ENCODE measurements around the gene ZNF784.

Gene ZNF784

GRCh38 chr19:55658846-55659459 lies 34.6 kb upstream of the ZNF784 start:
- in situ Hi-C loops (cut with HindIII; ENCODE audit: low pct_ligation_motif_present, low pct_unique_long_range_greater_than_20kb, low sequenced_read_pairs): no loop called here

GRCh38 chr19:55656988-55657747 lies 32.8 kb upstream of the ZNF784 start:
- in situ Hi-C loops (cut with HindIII; ENCODE audit: low pct_ligation_motif_present, low pct_unique_long_range_greater_than_20kb, low sequenced_read_pairs): no loop called here
- DNase-seq: no peak

More at GRCh38 chr19:55658846-55659459, 34.6 kb upstream of the ZNF784 start:
- DNase-seq: no peak

GRCh38 chr19:55656552-55656951 lies 32.2 kb upstream of the ZNF784 start:
- in situ Hi-C loops (cut with HindIII; ENCODE audit: low pct_ligation_motif_present, low pct_unique_long_range_greater_than_20kb, low sequenced_read_pairs): no loop called here
- DNase-seq: no peak

- DNase-seq: no peak
- in situ Hi-C loops (cut with HindIII; ENCODE audit: low pct_ligation_motif_present, low pct_unique_long_range_greater_than_20kb, low sequenced_read_pairs): no loop called here
Measured at GRCh38 chr19:55655648-55656040, 31.3 kb upstream of the ZNF784 start.

GRCh38 chr19:55654868-55655647 lies 30.7 kb upstream of the ZNF784 start, which contains the start of gene U2AF2:
TSS of gene U2AF2 (plus strand) at chr19:55655035. CDS start at chr19:55655105, 70 bp downstream.
- peak; percentile 75 for DNase-seq
- in situ Hi-C loops (cut with HindIII; ENCODE audit: low pct_ligation_motif_present, low pct_unique_long_range_greater_than_20kb, low sequenced_read_pairs): no loop called here

- in situ Hi-C loops (cut with HindIII; ENCODE audit: low pct_ligation_motif_present, low pct_unique_long_range_greater_than_20kb, low sequenced_read_pairs): no loop called here
- peak; percentile 98 for DNase-seq
Measured at GRCh38 chr19:55654323-55654867, 30.0 kb upstream of the ZNF784 start.

- in situ Hi-C loops (cut with HindIII; ENCODE audit: low pct_ligation_motif_present, low pct_unique_long_range_greater_than_20kb, low sequenced_read_pairs): no loop called here
- DNase-seq: peak; percentile 97
Measured at GRCh38 chr19:55653651-55654322, 29.4 kb upstream of the ZNF784 start.

- no peak for DNase-seq
- in situ Hi-C loops (cut with HindIII; ENCODE audit: low pct_ligation_motif_present, low pct_unique_long_range_greater_than_20kb, low sequenced_read_pairs): no loop called here
Measured at GRCh38 chr19:55652311-55653128, 28.2 kb upstream of the ZNF784 start.

- DNase-seq: no peak
- in situ Hi-C loops (cut with HindIII; ENCODE audit: low pct_ligation_motif_present, low pct_unique_long_range_greater_than_20kb, low sequenced_read_pairs): no loop called here
Measured at GRCh38 chr19:55651236-55651635, 26.9 kb upstream of the ZNF784 start.

- in situ Hi-C loops (cut with HindIII; ENCODE audit: low pct_ligation_motif_present, low pct_unique_long_range_greater_than_20kb, low sequenced_read_pairs): no loop called here
- DNase-seq: no peak
Measured at GRCh38 chr19:55650602-55651230, 26.4 kb upstream of the ZNF784 start.

- DNase-seq: no peak
- in situ Hi-C loops (cut with HindIII; ENCODE audit: low pct_ligation_motif_present, low pct_unique_long_range_greater_than_20kb, low sequenced_read_pairs): no loop called here
Measured at GRCh38 chr19:55650126-55650557, 25.8 kb upstream of the ZNF784 start.

- no peak for DNase-seq
- in situ Hi-C loops (cut with HindIII; ENCODE audit: low pct_ligation_motif_present, low pct_unique_long_range_greater_than_20kb, low sequenced_read_pairs): no loop called here
Measured at GRCh38 chr19:55649268-55650125, 25.1 kb upstream of the ZNF784 start.

- DNase-seq: no peak
- in situ Hi-C loops (cut with HindIII; ENCODE audit: low pct_ligation_motif_present, low pct_unique_long_range_greater_than_20kb, low sequenced_read_pairs): no loop called here
Measured at GRCh38 chr19:55648585-55649267, 24.4 kb upstream of the ZNF784 start.

GRCh38 chr19:55647732-55648584 lies 23.6 kb upstream of the ZNF784 start, which contains the start of gene CCDC106:
TSS of gene CCDC106 (plus strand) at chr19:55648212. CDS start at chr19:55649047, 835 bp downstream.
- DNase-seq: peak; percentile 52
- in situ Hi-C loops (cut with HindIII; ENCODE audit: low pct_ligation_motif_present, low pct_unique_long_range_greater_than_20kb, low sequenced_read_pairs): no loop called here

Measured in ACHN (cell line).